Neural cell (in vitro differentiated cells): ENCODE results near the gene MLLT1. TPM values are rescaled to one million over a fixed set of nuclear protein-coding genes. Genes with fewer than 3 reads are reported as not detected.

Experiments
- H2AFZ ChIP-seq: fragments of 200-600, 300-800 bp; sonication (generic), shearing (Covaris generic); 2 replicates; pipeline ENCODE4 v1.6.0; 2014; ENCODE audit warnings: low read depth, mild to moderate bottlenecking, antibody characterized with exemption, low read length, moderate library complexity
- H3F3A ChIP-seq: fragments of 200-600 bp; shearing (Covaris generic); 2 replicates; pipeline ENCODE4 v1.6.1; 2016; ENCODE audit warnings: mild to moderate bottlenecking, moderate library complexity, mixed read lengths, antibody characterized with exemption, low read length; ENCODE audit not compliant: insufficient read depth, poor library complexity, severe bottlenecking
- H3K27ac ChIP-seq: fragments of 200-600, 300-800 bp; sonication (generic), shearing (Covaris generic); 2 replicates; pipeline ENCODE4 v1.5.1; 2014; ENCODE audit warnings: mild to moderate bottlenecking, low read length, moderate library complexity
- H3K27me3 ChIP-seq: fragments of 300-800, 200-600 bp; sonication (generic), shearing (Covaris generic); 2 replicates; pipeline ENCODE4 v1.6.0; 2014; ENCODE audit warnings: mild to moderate bottlenecking, low read depth, low read length, moderate library complexity; ENCODE audit not compliant: insufficient read depth
- H3K36me3 ChIP-seq: fragments of 300-800, 200-600 bp; sonication (generic), shearing (Covaris generic); 2 replicates; pipeline ENCODE4 v1.5.1; 2014; ENCODE audit warnings: mild to moderate bottlenecking, antibody characterized with exemption, low read length, moderate library complexity; ENCODE audit not compliant: insufficient read depth
- H3K4me2 ChIP-seq: fragments of 300-800, 200-600 bp; sonication (generic), shearing (Covaris generic); 2 replicates; pipeline ENCODE4 v1.6.0; 2014; ENCODE audit warnings: mild to moderate bottlenecking, low read length
- H3K4me3 ChIP-seq: fragments of 300-800, 200-600 bp; sonication (generic), shearing (Covaris generic); 2 replicates; pipeline ENCODE4 v1.5.1; 2014; ENCODE audit warnings: mild to moderate bottlenecking, low read length, moderate library complexity
- H3K79me2 ChIP-seq: fragments of 200-600 bp; shearing (Covaris generic); replicated peaks from 2 replicates; pipeline ENCODE4 v1.6.0; 2014; ENCODE audit warnings: mild to moderate bottlenecking, low read length, moderate library complexity; ENCODE audit not compliant: insufficient read depth
- H3K9ac ChIP-seq: fragments of 300-800, 200-600 bp; sonication (generic), shearing (Covaris generic); 2 replicates; pipeline ENCODE4 v1.6.1; 2016; ENCODE audit warnings: mild to moderate bottlenecking, low read length, mixed read lengths
- H3K9me2 ChIP-seq: fragments of 200-600 bp; shearing (Covaris generic); 2 replicates; pipeline ENCODE4 v1.6.1; 2016; ENCODE audit warnings: mild to moderate bottlenecking, low read length, mixed read lengths; ENCODE audit not compliant: insufficient read depth
- H3K9me3 ChIP-seq: fragments of 200-600, 300-800 bp; sonication (generic), shearing (Covaris generic); 2 replicates; pipeline ENCODE4 v1.6.1; 2016; ENCODE audit warnings: mild to moderate bottlenecking, mixed run types, low read length, moderate library complexity, mixed read lengths
- H4K20me1 ChIP-seq: fragments of 200-600 bp; shearing (Covaris generic); 2 replicates; pipeline ENCODE4 v1.6.1; 2016; ENCODE audit warnings: mild to moderate bottlenecking, mixed run types; ENCODE audit not compliant: insufficient read depth
- CTCF ChIP-seq: fragments of 450-650 bp; IDR thresholded peaks from 2 replicates; pipeline ENCODE4 v1.5.1; 2014; ENCODE audit warnings: antibody characterized with exemption, mild to moderate bottlenecking, moderate library complexity; ENCODE audit not compliant: poor library complexity, severe bottlenecking
- EP300 ChIP-seq: fragments of 450-650 bp; conservative IDR thresholded peaks from 2 replicates; pipeline ENCODE4 v1.6.1; 2014; ENCODE audit warnings: antibody characterized with exemption, mild to moderate bottlenecking, moderate library complexity; ENCODE audit not compliant: poor library complexity, severe bottlenecking
- EZH2 ChIP-seq: fragments of 200-600, 300-800 bp; shearing (Covaris generic), sonication (generic); IDR thresholded peaks from 2 replicates; pipeline ENCODE4 v1.6.1; 2014; ENCODE audit warnings: antibody characterized with exemption, low read length, borderline replicate concordance, mild to moderate bottlenecking; ENCODE audit not compliant: insufficient read depth, poor library complexity, severe bottlenecking
- MXI1 ChIP-seq: fragments of 450-650 bp; conservative IDR thresholded peaks from 2 replicates; pipeline ENCODE4 v1.6.1; 2014; ENCODE audit warnings: antibody characterized with exemption, mild to moderate bottlenecking; ENCODE audit not compliant: poor library complexity, severe bottlenecking
- POLR2AphosphoS5 ChIP-seq: IDR thresholded peaks from 2 replicates; pipeline ENCODE4 v1.6.1; 2012
- RAD21 ChIP-seq: fragments of 450-650 bp; conservative IDR thresholded peaks from 2 replicates; pipeline ENCODE4 v1.6.1; 2014; ENCODE audit warnings: antibody characterized with exemption, mild to moderate bottlenecking, moderate library complexity
- REST ChIP-seq: IDR thresholded peaks from 2 replicates; pipeline ENCODE4 v1.6.1; 2012; ENCODE audit warnings: borderline replicate concordance
- SMC3 ChIP-seq: fragments of 450-650 bp; conservative IDR thresholded peaks from 2 replicates; pipeline ENCODE4 v1.6.1; 2014; ENCODE audit warnings: antibody characterized with exemption, mild to moderate bottlenecking, moderate library complexity; ENCODE audit not compliant: poor library complexity
- TAF1 ChIP-seq: IDR thresholded peaks from 2 replicates; pipeline ENCODE4 v1.6.1; 2012; ENCODE audit warnings: low read depth
- polyA plus RNA-seq: library from polyadenylated mRNA; depleted of rRNA; stranded (reverse); fragments of >200 nt; gene quantifications from 2 replicates; pipeline ENCODE4 v1.2.3, GENCODE V29; 2014

Gene MLLT1
- polyA plus RNA-seq, 1 donor from 2014 or later: 34.0 TPM

- Histone ChIP-seq H3K27ac (no peak overlapping the region), H3K4me3 (no peak overlapping the region), H3K9ac (no peak overlapping the region), H3K9me2 (no peaks in the 10 kb centered on the region), H3K79me2 (peaks cover 17% of the 10 kb centered on the region), H3F3A (no peaks in the 10 kb centered on the region), H3K9me3 (peaks cover under 1% of the 10 kb centered on the region), H3K36me3 (no peaks in the 10 kb centered on the region), H2AFZ (no peak overlapping the region), H3K4me2 (no peak overlapping the region), H3K27me3 (no peaks in the 10 kb centered on the region), H4K20me1 (no peaks in the 10 kb centered on the region)
- TF ChIP-seq CTCF (no peak), TAF1 (no peak), EP300 (no peak), POLR2AphosphoS5 (no peak), RAD21 (no peak), SMC3 (no peak), MXI1 (no peak), REST (no peak), EZH2 (no peak)
These were observed 38.7 kb downstream of the MLLT1 start for GRCh38 chr19:6241056-6241455.

- H3K79me2 ChIP-seq: peaks cover 22% of the 10 kb centered on the region
- H3K9ac ChIP-seq: no peak overlapping the region
- H3K4me3 ChIP-seq: no peak overlapping the region
- no peaks in the 10 kb centered on the region for H3F3A ChIP-seq
- no peak for TF ChIP-seq REST
- TF ChIP-seq EZH2: no peak
- TF ChIP-seq SMC3: no peak
- TF ChIP-seq MXI1: no peak
- TF ChIP-seq POLR2AphosphoS5: no peak
- no peak for TF ChIP-seq TAF1
- TF ChIP-seq EP300: no peak
- no peak for TF ChIP-seq CTCF
- TF ChIP-seq RAD21: no peak
- H3K27ac ChIP-seq: no peak overlapping the region
- H3K9me2 ChIP-seq: no peaks in the 10 kb centered on the region
- no peaks in the 10 kb centered on the region for H3K27me3 ChIP-seq
- H3K9me3 ChIP-seq: no peaks in the 10 kb centered on the region
- no peak overlapping the region for H3K4me2 ChIP-seq
- no peak overlapping the region for H2AFZ ChIP-seq
- no peaks in the 10 kb centered on the region for H4K20me1 ChIP-seq
- no peaks in the 10 kb centered on the region for H3K36me3 ChIP-seq
These were observed 39.7 kb downstream of the MLLT1 start for GRCh38 chr19:6239871-6240676.
